CD4-positive, alpha-beta memory T cell (primary cell): ENCODE measurements around the gene RC3H1. TPM values are rescaled to one million over a fixed set of nuclear protein-coding genes. Genes with fewer than 3 reads are reported as not detected.
"Not testable (repeated sequence)": the region's sequence is repeated elsewhere in the genome, so short reads cannot be mapped to it uniquely, and the experiment has no call there.

ENCODE experiments used
- CTCF ChIA-PET: fragments of 350-600 bp; sonication (Branson Sonifier 250); formaldehyde crosslinking; loops from one replicate; lab custom pipeline; 2021; ENCODE audit warnings: inconsistent platforms; ENCODE audit not compliant: partially characterized antibody; lab: Charles Lee
- POLR2A ChIA-PET: fragments of 350-600 bp; sonication (Branson Sonifier 250); formaldehyde crosslinking; loops from one replicate; lab custom pipeline; 2021; ENCODE audit not compliant: partially characterized antibody; lab: Charles Lee
- DNase-seq, 5 donors: peaks; one replicate each; pipeline versions ENCODE4 v3.0.0 to v3.0.0-alpha.2; 2020 to 2022; ENCODE audit warnings: mixed read lengths in 1 of 5
- H3K27ac ChIP-seq: one replicate; pipeline ENCODE4 v1.7.0; 2013; ENCODE audit warnings: low read depth, low read length
- H3K27me3 ChIP-seq: 2 replicates; pipeline ENCODE4 v1.7.0; 2013; ENCODE audit warnings: mild to moderate bottlenecking, low read length, moderate library complexity; ENCODE audit not compliant: insufficient read depth
- H3K36me3 ChIP-seq: 2 replicates; pipeline ENCODE4 v1.7.0; 2013; ENCODE audit warnings: mild to moderate bottlenecking, low read length, moderate library complexity; ENCODE audit not compliant: insufficient read depth
- H3K4me1 ChIP-seq: 2 replicates; pipeline ENCODE4 v1.7.0; 2013; ENCODE audit warnings: mild to moderate bottlenecking, low read length, moderate library complexity; ENCODE audit not compliant: insufficient read depth
- H3K4me3 ChIP-seq, 2 donors: one replicate each; pipeline ENCODE4 v1.7.0; 2013; ENCODE audit warnings: low read length in 2 of 2, mild to moderate bottlenecking in 1 of 2
- H3K9me3 ChIP-seq, 2 donors: one replicate each; pipeline ENCODE4 v1.7.0; 2013; ENCODE audit warnings: low read length in 2 of 2, control low read depth in 1 of 2; ENCODE audit not compliant: control insufficient read depth in 1 of 2
- H3K27ac Mint-ChIP-seq, 7 donors: one replicate each; pipeline ENCODE4 v1.8.0; 2020 to 2021; ENCODE audit warnings: mixed read lengths in 7 of 7, mild to moderate bottlenecking in 6 of 7, inconsistent platforms in 3 of 7, moderate library complexity in 3 of 7
- H3K27me3 Mint-ChIP-seq, 2 donors: one replicate each; pipeline ENCODE4 v1.8.0; 2020 to 2021; ENCODE audit warnings: mixed read lengths in 2 of 2
- H3K36me3 Mint-ChIP-seq, 2 donors: one replicate each; pipeline ENCODE4 v1.8.0; 2020 to 2021; ENCODE audit warnings: mixed read lengths in 2 of 2, inconsistent platforms in 1 of 2, mild to moderate bottlenecking in 1 of 2
- H3K4me1 Mint-ChIP-seq, 4 donors: one replicate each; pipeline ENCODE4 v1.8.0; 2020 to 2021; ENCODE audit warnings: mixed read lengths in 4 of 4, mild to moderate bottlenecking in 1 of 4
- H3K4me3 Mint-ChIP-seq, 8 donors: one replicate each; pipeline ENCODE4 v1.8.0; 2020 to 2021; ENCODE audit warnings: mixed read lengths in 8 of 8, mild to moderate bottlenecking in 7 of 8, moderate library complexity in 6 of 8, inconsistent platforms in 3 of 8
- H3K9me3 Mint-ChIP-seq, 8 donors: one replicate each; pipeline ENCODE4 v1.8.0; 2020 to 2021; ENCODE audit warnings: mixed read lengths in 8 of 8, mild to moderate bottlenecking in 5 of 8, inconsistent platforms in 3 of 8, moderate library complexity in 1 of 8
- intact Hi-C: fragments of 100-400 bp; cut with micrococcal nuclease; formaldehyde crosslinking; loops from one replicate; pipeline ENCODE4 v1.15.1; 2023
- polyA plus RNA-seq, 2 donors: library from polyadenylated mRNA; unstranded; fragments of 300-500 nt; fragmentation: Illumina TruSeq; gene quantifications; one replicate each; pipeline ENCODE4 v1.2.3, GENCODE V29; 2021
- total RNA-seq, 2 experiments: library from RNA; stranded (reverse); gene quantifications; one replicate each; pipeline ENCODE4 v1.2.3, GENCODE V29; 2021

Gene RC3H1
- total and polyA plus RNA-seq, 4 experiments from 2014 or later: 2.0 to 49.2 (median 27.0) TPM

DNA sequence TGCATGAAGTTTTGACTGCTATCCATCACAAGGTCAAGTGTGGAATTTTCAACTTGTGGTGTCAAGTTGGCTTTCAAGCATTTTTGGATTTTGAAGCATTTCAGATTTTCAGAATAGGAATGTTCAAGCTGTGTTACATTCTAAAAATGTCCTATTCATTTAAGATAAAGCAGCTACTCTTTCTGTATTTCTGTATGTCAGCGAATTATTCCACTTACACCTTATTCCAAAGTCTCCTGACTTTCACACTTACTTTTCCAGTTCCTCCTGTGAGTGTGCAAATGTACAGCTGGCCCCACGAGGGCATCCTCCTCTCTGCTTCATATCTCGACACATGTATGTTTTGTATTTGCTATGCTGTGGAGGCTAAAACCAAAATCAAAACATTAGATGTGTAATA, 51.9 kb downstream of the RC3H1 start:
- H3K9me3 Mint-ChIP-seq: no peaks in the 10 kb centered on the region
- Histone ChIP-seq H3K9me3 (no peaks in the 10 kb centered on the region), H3K27ac (no peak overlapping the region), H3K4me1 (no peaks in the 10 kb centered on the region), H3K4me3 (no peak overlapping the region), H3K27me3 (no peaks in the 10 kb centered on the region), H3K36me3 (peaks cover 27% of the 10 kb centered on the region)
- peak overlapping the region in 2 of 7 donors; percentile 29 to 42 for H3K27ac Mint-ChIP-seq
- H3K4me1 Mint-ChIP-seq: peaks cover 0 to 6% (median 3%) of the 10 kb centered on the region in 4 donors
- peaks cover 40 to 52% of the 10 kb centered on the region in 2 donors for H3K36me3 Mint-ChIP-seq
- ChIA-PET POLR2A (no interaction called here), CTCF (interaction anchor here (0.6 kb wide), 1 partner anchor 96 kb away, joined by 3 read pairs; no protein-coding TSS in a partner anchor)
- intact Hi-C loops: loop anchor here (10.0 kb wide), 1 partner anchor 115 kb away; no protein-coding TSS in a partner anchor
- no peak overlapping the region for H3K4me3 Mint-ChIP-seq
- H3K27me3 Mint-ChIP-seq: no peaks in the 10 kb centered on the region
- DNase-seq: no peak

DNA sequence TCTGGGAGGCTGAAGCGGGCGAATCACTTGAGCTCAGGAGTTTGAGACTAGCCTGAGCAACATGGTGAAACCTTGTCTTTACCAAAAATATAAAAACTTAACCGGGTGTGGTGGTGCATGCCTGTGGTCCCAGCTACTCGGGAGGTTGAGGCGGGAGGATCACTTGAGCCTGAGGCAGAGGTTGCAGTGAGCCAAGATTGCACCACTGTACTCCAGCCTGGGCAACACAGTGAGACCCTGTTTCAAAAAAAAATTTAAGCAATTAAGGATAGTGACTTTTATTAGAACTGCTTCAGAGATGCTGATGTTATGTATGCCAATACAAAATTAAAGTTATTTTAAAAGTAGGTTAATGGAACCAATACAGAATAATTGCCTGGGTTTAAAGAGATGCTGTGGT, 56.3 kb downstream of the RC3H1 start:
- ChIA-PET POLR2A (interaction anchor here (0.5 kb wide), 1 partner anchor 136 kb away, joined by 4 read pairs; no protein-coding TSS in a partner anchor), CTCF (interaction anchor here (2.0 kb wide), 1 partner anchor 252 kb away, joined by 8 read pairs; no protein-coding TSS in a partner anchor)
- H3K9me3 Mint-ChIP-seq, H3K9me3 ChIP-seq, DNase-seq, H3K4me3 Mint-ChIP-seq, intact Hi-C loops, H3K27me3 Mint-ChIP-seq, H3K27ac ChIP-seq, H3K4me3 ChIP-seq, H3K4me1 Mint-ChIP-seq, H3K27me3 ChIP-seq, H3K4me1 ChIP-seq: not testable (repeated sequence)
- Mint-ChIP-seq H3K27ac (peak overlapping the region in 1 of 7 donors; percentile 53), H3K36me3 (peaks cover 37 to 62% of the 10 kb centered on the region in 2 donors)
- H3K36me3 ChIP-seq: peaks cover 45% of the 10 kb centered on the region

DNA sequence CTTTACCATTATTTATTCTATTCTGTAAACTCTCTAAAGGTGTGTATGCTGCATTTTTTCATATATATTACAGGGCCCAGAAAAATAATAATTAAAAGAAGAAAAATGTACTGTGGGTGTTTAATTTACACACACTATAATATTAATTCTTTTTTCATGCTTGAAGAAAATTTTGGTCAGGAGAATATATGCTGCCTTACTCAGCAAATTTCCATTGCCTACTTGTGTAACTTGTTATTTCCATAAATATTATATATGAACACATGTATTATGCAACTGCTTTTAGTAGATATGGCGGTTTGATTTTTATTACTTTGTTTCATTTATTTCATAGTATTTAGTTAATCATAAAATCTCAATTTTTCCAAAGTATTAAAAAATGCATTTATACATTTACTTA, 58.7 kb downstream of the RC3H1 start:
- H3K4me1 ChIP-seq: no peaks in the 10 kb centered on the region
- no peaks in the 10 kb centered on the region for H3K27me3 ChIP-seq
- ChIA-PET CTCF (no interaction called here), POLR2A (no interaction called here)
- H3K27ac ChIP-seq: no peak overlapping the region
- H3K4me3 ChIP-seq: no peak overlapping the region
- H3K27me3 Mint-ChIP-seq: no peaks in the 10 kb centered on the region
- peak overlapping the region in 1 of 7 donors; percentile 47 for H3K27ac Mint-ChIP-seq
- no peak overlapping the region for H3K4me3 Mint-ChIP-seq
- intact Hi-C loops: no loop called here
- peaks cover 0 to 4% (median 2%) of the 10 kb centered on the region in 4 donors for H3K4me1 Mint-ChIP-seq
- peaks cover 46% of the 10 kb centered on the region for H3K36me3 ChIP-seq
- H3K36me3 Mint-ChIP-seq: peaks cover 47 to 71% of the 10 kb centered on the region in 2 donors
- H3K9me3 Mint-ChIP-seq: no peaks in the 10 kb centered on the region
- DNase-seq: no peak
- H3K9me3 ChIP-seq: no peaks in the 10 kb centered on the region

DNA sequence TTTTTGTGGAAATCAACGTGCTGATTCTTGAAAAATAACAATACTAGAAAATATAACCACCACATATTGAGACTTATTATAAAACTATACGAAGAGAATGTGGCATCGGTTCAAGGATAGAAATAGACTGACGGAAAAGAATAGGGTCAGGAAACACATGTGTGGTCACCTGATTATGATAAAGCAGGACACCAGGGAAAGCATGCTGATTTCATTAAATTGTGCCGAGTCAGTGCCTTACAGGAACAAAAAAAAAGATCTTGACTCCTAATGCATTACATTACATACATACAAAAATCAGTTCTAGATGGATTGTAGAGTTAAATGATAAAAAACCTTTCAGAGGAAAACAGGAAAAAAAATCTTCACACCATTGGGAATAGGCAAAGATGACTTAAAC, 61.5 kb downstream of the RC3H1 start:
- H3K27me3 ChIP-seq: no peaks in the 10 kb centered on the region
- peaks cover 50% of the 10 kb centered on the region for H3K36me3 ChIP-seq
- no peak overlapping the region for H3K27ac ChIP-seq
- ChIA-PET CTCF (no interaction called here), POLR2A (no interaction called here)
- intact Hi-C loops: no loop called here
- Mint-ChIP-seq H3K9me3 (no peaks in the 10 kb centered on the region), H3K27me3 (no peaks in the 10 kb centered on the region), H3K4me1 (peaks cover 0 to 4% (median 2%) of the 10 kb centered on the region in 4 donors), H3K27ac (peak overlapping the region in 4 of 7 donors; percentile 6 to 42 (median 32)), H3K4me3 (peak overlapping the region in 1 of 8 donors; percentile 8), H3K36me3 (peaks cover 37 to 68% of the 10 kb centered on the region in 2 donors)
- no peaks in the 10 kb centered on the region for H3K9me3 ChIP-seq
- DNase-seq: no peak
- H3K4me1 ChIP-seq: no peaks in the 10 kb centered on the region
- H3K4me3 ChIP-seq: no peak overlapping the region

DNA sequence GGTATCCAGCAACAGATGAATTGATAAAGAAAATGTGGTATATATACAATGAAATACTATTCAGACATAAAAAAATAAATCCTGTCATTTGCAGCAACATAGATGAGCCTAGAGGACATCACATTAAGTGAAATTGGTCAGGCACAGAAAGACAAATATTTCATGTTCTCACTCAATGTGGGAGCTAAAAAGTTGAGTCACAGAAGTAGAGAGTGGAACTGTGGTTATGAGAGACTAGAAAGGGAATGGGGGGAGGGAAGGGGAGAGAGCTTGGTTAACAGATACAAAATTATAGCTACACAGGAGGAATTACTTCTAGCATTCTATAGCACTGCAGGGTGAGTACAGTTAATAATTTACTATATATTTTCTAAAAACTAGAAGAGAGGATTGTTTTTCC, 68.0 kb downstream of the RC3H1 start:
- H3K27ac ChIP-seq: no peak overlapping the region
- H3K9me3 Mint-ChIP-seq: no peaks in the 10 kb centered on the region
- no peak overlapping the region for H3K4me3 ChIP-seq
- peak overlapping the region in 2 of 7 donors; percentile 19 to 85 for H3K27ac Mint-ChIP-seq
- no peaks in the 10 kb centered on the region for H3K27me3 Mint-ChIP-seq
- no peak overlapping the region for H3K4me3 Mint-ChIP-seq
- H3K36me3 ChIP-seq: peaks cover 35% of the 10 kb centered on the region
- no peak for DNase-seq
- intact Hi-C loops: no loop called here
- CTCF ChIA-PET: no interaction called here
- H3K4me1 Mint-ChIP-seq: peaks cover 0 to 12% (median 7%) of the 10 kb centered on the region in 4 donors
- H3K36me3 Mint-ChIP-seq: peaks cover 31 to 49% of the 10 kb centered on the region in 2 donors
- no peaks in the 10 kb centered on the region for H3K4me1 ChIP-seq
- POLR2A ChIA-PET: interaction anchor here (0.7 kb wide), 1 partner anchor 86 kb away, joined by 4 read pairs; the partner anchor contains the start of genes GAS5 and ZBTB37
- no peaks in the 10 kb centered on the region for H3K27me3 ChIP-seq
- H3K9me3 ChIP-seq: no peaks in the 10 kb centered on the region

DNA sequence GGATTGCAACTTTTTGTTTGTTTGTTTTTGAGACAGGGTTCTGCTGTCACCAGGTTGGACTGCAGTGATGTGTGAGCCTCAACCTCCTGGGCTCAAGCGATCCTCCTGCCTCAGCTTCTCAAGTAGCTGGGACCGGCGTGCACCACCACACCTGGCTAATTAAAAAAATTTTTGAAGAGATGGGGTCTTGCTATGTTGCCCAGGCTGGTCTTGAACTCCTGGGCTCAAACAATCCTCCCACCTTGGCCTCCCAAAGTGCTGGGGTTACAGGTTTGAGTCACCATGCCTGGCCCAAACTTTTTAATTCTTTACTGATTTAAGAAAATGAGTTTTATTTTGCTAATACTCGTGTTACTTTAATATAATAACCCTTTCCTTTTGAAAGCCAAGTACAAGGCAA, 73.6 kb downstream of the RC3H1 start:
- Mint-ChIP-seq H3K4me3 (no peak overlapping the region), H3K9me3 (no peaks in the 10 kb centered on the region), H3K27me3 (no peaks in the 10 kb centered on the region), H3K36me3 (peaks cover 39 to 60% of the 10 kb centered on the region in 2 donors), H3K27ac (peak overlapping the region in 1 of 7 donors; percentile 67), H3K4me1 (peaks cover 0 to 8% (median 4%) of the 10 kb centered on the region in 4 donors)
- no peak overlapping the region for H3K4me3 ChIP-seq
- DNase-seq: no peak
- H3K4me1 ChIP-seq: no peaks in the 10 kb centered on the region
- peaks cover 49% of the 10 kb centered on the region for H3K36me3 ChIP-seq
- CTCF ChIA-PET: no interaction called here
- H3K27me3 ChIP-seq: no peaks in the 10 kb centered on the region
- POLR2A ChIA-PET: no interaction called here
- no peak overlapping the region for H3K27ac ChIP-seq
- intact Hi-C loops: no loop called here
- H3K9me3 ChIP-seq: no peaks in the 10 kb centered on the region

DNA sequence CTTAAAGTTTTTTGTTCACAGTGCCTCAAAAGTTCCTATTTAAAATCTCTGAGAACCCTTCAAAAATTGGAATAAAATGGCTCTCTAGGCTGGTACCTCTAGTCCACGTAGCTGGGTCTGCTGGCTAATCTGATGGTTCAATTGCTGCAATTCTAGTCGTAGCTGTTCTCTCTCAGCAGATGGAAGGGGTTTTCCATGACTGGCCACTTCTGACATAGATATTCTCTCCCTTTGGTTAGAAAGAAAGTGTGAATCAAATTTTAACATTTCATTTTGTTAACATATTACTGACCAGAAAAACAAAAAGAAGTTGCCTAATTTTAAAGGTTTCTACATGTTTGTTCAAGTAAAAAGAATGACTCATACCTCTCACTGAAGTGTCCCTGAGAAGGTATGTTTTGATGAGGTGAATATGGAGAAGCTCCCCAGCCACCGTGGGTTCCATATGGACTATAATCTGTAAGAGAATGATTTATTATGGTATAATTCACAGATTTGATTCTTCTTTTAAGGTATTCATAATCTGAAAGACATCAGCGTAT, 75.7 kb downstream of the RC3H1 start:
- Mint-ChIP-seq H3K4me1 (peaks cover 0 to 2% (median 0%) of the 10 kb centered on the region in 4 donors), H3K36me3 (peaks cover 52 to 65% of the 10 kb centered on the region in 2 donors), H3K27me3 (no peaks in the 10 kb centered on the region), H3K9me3 (no peaks in the 10 kb centered on the region), H3K4me3 (no peak overlapping the region), H3K27ac (peak overlapping the region in 2 of 7 donors; percentile 22 to 55)
- Histone ChIP-seq H3K27ac (no peak overlapping the region), H3K4me3 (no peak overlapping the region), H3K36me3 (peaks cover 54% of the 10 kb centered on the region), H3K4me1 (no peaks in the 10 kb centered on the region), H3K27me3 (no peaks in the 10 kb centered on the region), H3K9me3 (no peaks in the 10 kb centered on the region)
- CTCF ChIA-PET: interaction anchor here (0.9 kb wide), 1 partner anchor 517 kb away, joined by 3 read pairs; no protein-coding TSS in a partner anchor
- POLR2A ChIA-PET: no interaction called here
- intact Hi-C loops: no loop called here
- DNase-seq: no peak
